VCaP (cell line): ENCODE results near the gene KLHDC2.
A peak's percentile ranks its signal among the peaks of the same experiment; 100 is the strongest.
"Not testable (repeated sequence)": the region's sequence is repeated elsewhere in the genome, so short reads cannot be mapped to it uniquely, and the experiment has no call there.

Experiments
- H3K27ac ChIP-seq: fragments of 450-650 bp; 2 replicates; pipeline ENCODE4 v1.5.1; 2017
- TF ChIP-seq, protein P1 (sequence below): fragments of 450-650 bp; conservative IDR thresholded peaks from 2 replicates; pipeline ENCODE4 v1.5.1; 2017; ENCODE audit warnings: mild to moderate bottlenecking, moderate library complexity

Gene KLHDC2

DNA sequence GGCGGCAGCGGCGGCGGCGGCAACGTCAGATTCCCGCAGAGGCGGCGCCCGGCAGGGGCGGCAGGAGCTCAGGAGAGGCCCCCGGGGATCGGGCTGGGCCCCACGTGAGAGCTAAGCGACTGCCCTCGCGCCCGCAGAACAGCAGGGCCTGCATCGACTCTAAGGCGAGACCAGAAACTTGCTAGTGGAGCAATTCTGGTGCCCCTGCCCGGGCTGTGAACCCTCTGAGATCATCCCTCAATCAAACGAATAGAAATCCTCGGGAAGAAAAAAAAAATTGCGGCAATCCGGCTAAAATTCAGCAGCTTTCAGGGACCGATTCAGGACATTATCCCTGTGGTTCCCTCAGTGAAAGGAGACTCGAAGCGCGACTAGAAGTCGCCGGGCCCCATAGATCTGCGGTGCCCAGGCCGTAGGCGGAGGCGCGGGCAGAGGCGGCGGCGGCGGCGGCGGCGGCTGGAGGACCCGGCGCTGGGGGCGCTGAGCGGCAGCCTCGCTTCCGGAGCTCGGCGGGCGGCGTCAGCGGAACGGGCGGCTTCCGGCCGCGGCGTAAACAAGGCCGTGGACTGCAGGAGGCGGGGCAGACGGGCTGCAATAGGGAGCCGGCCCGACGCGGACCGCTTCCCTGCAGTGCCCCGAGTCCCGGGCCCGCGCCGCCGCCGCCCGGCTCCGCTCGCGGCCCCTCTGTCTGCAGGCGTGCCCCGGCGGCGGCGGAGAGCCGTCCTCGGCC, at the start of gene KLHDC2:
Gene KLHDC2 (plus strand): TSS at position 583 of the 730 bp plus-strand sequence. CDS start 316 bp downstream, outside the sequence.
- TF ChIP-seq, protein P1, sequence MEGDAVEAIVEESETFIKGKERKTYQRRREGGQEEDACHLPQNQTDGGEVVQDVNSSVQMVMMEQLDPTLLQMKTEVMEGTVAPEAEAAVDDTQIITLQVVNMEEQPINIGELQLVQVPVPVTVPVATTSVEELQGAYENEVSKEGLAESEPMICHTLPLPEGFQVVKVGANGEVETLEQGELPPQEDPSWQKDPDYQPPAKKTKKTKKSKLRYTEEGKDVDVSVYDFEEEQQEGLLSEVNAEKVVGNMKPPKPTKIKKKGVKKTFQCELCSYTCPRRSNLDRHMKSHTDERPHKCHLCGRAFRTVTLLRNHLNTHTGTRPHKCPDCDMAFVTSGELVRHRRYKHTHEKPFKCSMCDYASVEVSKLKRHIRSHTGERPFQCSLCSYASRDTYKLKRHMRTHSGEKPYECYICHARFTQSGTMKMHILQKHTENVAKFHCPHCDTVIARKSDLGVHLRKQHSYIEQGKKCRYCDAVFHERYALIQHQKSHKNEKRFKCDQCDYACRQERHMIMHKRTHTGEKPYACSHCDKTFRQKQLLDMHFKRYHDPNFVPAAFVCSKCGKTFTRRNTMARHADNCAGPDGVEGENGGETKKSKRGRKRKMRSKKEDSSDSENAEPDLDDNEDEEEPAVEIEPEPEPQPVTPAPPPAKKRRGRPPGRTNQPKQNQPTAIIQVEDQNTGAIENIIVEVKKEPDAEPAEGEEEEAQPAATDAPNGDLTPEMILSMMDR, result peak; percentile 82
- H3K27ac ChIP-seq, result peak within 1 kb of the TSS; percentile 97

GRCh38 chr14:49720744-49721143, 47.2 kb upstream of the KLHDC2 start:
- TF ChIP-seq, protein P1, result no peak

GRCh38 chr14:49721733-49722435, 46.1 kb upstream of the KLHDC2 start:
- H3K27ac ChIP-seq, result not testable (repeated sequence)

More at GRCh38 chr14:49720744-49721143, 47.2 kb upstream of the KLHDC2 start:
- no peak overlapping the region for H3K27ac ChIP-seq

DNA sequence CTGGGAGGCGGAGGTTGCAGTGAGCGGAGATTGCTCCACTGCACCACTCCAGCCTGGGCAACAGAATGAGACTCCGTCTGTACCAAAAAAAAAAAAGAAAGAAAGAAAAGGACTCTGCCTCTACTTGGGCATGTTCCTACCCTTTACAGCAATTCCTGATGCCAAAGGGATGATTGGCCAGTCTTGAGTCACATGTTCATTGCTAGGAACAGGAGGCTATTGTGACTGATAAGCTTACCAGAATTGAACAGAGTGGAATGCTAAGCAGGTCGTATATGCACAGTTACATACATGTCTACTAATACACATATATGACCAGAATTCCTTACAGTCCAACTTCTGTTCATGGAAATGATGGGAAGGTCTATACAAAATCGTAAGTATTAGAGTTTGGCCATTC, 40.8 kb upstream of the KLHDC2 start:
- H3K27ac ChIP-seq, result no peak overlapping the region
- TF ChIP-seq, protein P1, result no peak

- TF ChIP-seq, protein P1, result no peak
- no peak overlapping the region for H3K27ac ChIP-seq
These were observed 35.1 kb upstream of the KLHDC2 start for GRCh38 chr14:49732896-49733295.

DNA sequence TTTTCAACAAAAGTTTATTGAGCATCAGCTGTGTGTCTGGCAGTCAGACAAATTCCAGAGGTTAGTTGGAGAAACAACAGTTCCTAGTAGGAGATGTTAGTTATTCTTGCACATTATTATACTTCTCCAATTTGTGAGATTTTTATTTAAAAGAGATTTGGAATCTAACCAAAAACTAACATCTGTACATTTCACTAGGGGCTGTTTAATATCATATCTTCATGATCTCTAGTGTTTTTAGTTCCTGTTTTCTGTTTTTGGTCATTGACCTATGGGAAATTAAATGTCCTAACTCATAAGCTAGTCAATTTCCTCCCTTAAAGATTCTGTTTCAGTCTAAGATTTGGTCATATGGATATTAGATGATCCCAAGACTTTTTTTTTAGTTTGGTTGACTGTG, 34.1 kb upstream of the KLHDC2 start:
- TF ChIP-seq, protein P1, result no peak
- H3K27ac ChIP-seq, result no peak overlapping the region

- not testable (repeated sequence) for H3K27ac ChIP-seq
These were observed 32.3 kb upstream of the KLHDC2 start for GRCh38 chr14:49735669-49736068.

DNA sequence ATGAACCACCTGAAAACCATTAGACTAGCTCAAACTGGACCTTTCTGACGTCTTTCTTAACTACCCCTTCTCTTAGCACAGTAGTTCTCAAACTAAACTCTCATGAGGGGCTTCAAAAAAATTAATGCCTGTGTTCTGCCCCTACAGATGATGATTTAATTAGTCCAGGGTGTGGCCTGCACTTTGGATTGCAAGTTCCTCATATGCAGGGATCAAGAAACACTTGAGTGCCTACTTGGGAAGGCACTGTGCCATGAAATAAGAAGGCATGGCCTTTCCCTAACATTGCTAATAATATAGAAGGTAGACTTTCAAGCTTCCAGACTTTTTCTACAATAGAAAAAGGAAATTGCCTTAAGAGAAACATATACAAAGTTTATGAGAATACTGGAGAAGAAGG, 22.8 kb upstream of the KLHDC2 start:
- TF ChIP-seq, protein P1, result no peak

DNA sequence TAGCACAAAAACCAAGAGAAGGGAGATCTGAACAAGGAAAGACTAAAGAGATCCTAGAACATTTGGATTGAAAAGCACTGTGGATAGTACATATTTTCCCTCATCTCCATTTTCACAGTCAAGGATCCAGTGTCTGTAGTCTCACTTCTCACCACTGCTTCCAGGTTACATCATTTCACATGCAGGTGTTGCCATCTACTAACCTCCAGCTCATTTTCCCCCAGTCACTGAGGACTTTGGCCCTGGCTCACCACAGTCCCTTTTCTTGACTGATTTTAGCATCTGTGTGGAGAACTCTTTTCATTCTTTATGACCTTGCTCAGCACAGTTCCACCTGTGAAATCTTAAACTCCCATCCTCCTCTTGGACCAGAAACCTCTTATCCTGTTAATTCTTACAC, 21.5 kb upstream of the KLHDC2 start:
- not testable (repeated sequence) for H3K27ac ChIP-seq

More for the DNA sequence above, 22.8 kb upstream of the KLHDC2 start:
- no peak overlapping the region for H3K27ac ChIP-seq
